ENCODE data around the gene POLR1H.
A peak's percentile ranks its signal among the peaks of the same experiment; 100 is the strongest.

Gene POLR1H

DNA sequence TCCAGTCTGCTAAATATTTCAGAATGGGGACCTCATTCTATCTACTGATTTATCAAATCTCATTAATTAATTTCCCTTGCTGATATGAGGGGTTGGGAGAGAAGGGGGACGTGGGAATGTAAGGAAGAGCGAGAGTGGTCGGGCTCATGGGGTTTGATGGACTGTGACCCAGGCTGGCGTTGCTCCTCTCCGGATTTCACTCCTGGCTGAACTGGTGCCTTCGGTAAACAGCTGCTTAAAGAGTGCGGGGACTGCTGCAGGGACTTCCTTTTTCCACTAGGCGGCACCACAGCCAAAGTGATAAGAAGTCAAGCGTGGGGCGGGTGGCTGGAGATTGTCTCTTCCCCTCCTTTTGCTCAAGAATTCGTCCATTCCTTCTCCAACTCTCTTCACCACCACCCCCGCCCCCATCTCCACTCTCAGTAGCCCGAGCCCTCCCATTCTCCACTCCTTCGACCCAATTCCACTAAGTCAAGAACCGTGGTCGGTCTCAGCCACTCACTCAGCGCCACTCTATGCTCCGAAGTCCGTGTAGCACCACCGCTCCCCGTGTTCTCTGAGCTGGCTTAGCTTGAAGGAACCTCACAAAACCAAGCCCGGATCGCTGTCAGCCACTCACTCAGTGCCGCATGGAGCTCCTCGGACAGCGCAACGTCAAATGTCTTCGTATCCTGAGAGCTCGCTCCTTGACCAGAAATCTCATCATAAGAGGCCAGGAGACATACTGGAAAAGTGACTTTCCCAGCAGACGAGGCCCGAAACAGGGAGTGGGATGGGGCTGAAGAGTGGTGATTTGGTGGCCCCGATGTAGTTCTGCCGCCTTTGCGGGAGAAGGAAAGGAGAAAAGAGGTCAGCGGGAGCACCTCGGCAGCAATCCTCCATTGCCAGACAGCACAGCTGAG, 42.2 kb downstream of the POLR1H start:
- H3K27ac ChIP-seq (ENCODE audit: low read length), result no peak overlapping the region
- no peaks in the 10 kb centered on the region for H3K79me2 ChIP-seq (ENCODE audit: low read length)
- peak overlapping the region; percentile 51 for H2AFZ ChIP-seq (ENCODE audit: low read depth, low read length)
- H3K9me3 ChIP-seq (ENCODE audit: insufficient read depth, low read length), result no peaks in the 10 kb centered on the region
- H3K27me3 ChIP-seq (ENCODE audit: low read depth, low read length), result peaks cover 22% of the 10 kb centered on the region
- peaks cover 21% of the 10 kb centered on the region for H3K4me1 ChIP-seq (ENCODE audit: low read length)
- no peaks in the 10 kb centered on the region for H3K36me3 ChIP-seq (replicated peaks; ENCODE audit: low read depth, low read length)
- H3K9ac ChIP-seq (ENCODE audit: low read length), result no peak overlapping the region
- H3K4me3 ChIP-seq (ENCODE audit: low read length), result peak overlapping the region; percentile 82
- no peaks in the 10 kb centered on the region for H4K20me1 ChIP-seq (ENCODE audit: insufficient read depth, low read length)
- TF ChIP-seq EZH2phosphoT487 (IDR thresholded peaks at IDR 0.05; ENCODE audit: low read depth), result no peak
- TF ChIP-seq, protein P1, sequence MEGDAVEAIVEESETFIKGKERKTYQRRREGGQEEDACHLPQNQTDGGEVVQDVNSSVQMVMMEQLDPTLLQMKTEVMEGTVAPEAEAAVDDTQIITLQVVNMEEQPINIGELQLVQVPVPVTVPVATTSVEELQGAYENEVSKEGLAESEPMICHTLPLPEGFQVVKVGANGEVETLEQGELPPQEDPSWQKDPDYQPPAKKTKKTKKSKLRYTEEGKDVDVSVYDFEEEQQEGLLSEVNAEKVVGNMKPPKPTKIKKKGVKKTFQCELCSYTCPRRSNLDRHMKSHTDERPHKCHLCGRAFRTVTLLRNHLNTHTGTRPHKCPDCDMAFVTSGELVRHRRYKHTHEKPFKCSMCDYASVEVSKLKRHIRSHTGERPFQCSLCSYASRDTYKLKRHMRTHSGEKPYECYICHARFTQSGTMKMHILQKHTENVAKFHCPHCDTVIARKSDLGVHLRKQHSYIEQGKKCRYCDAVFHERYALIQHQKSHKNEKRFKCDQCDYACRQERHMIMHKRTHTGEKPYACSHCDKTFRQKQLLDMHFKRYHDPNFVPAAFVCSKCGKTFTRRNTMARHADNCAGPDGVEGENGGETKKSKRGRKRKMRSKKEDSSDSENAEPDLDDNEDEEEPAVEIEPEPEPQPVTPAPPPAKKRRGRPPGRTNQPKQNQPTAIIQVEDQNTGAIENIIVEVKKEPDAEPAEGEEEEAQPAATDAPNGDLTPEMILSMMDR (IDR thresholded peaks at IDR 0.05; ENCODE audit: low read depth, low read length), result peak; percentile 67
- peak overlapping the region; percentile 98 for H3K4me2 ChIP-seq (ENCODE audit: low read length)

DNA sequence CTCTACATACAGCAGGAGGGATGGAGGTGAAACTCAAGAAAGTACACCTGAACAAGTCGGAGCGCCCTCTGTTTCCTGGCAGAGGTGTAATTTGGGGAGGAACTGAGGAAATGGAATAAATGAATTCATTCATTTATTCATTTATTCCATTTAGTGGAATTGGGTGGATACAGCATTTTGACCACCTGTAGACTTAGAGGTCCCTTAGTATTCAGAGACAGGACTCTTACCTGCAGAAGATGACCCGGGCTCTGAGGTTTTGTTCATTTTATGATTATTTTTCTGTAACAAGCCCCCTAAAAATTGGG, 42.8 kb downstream of the POLR1H start:
- Histone ChIP-seq H3K36me3 (replicated peaks; ENCODE audit: low read depth, low read length) (no peaks in the 10 kb centered on the region), H3K79me2 (ENCODE audit: low read length) (no peaks in the 10 kb centered on the region), H3K4me3 (ENCODE audit: low read length) (no peak overlapping the region), H3K9me3 (ENCODE audit: insufficient read depth, low read length) (no peaks in the 10 kb centered on the region), H3K4me2 (ENCODE audit: low read length) (no peak overlapping the region), H3K9ac (ENCODE audit: low read length) (no peak overlapping the region), H3K27ac (ENCODE audit: low read length) (no peak overlapping the region), H3K4me1 (ENCODE audit: low read length) (peaks cover 26% of the 10 kb centered on the region), H4K20me1 (ENCODE audit: insufficient read depth, low read length) (no peaks in the 10 kb centered on the region), H3K27me3 (ENCODE audit: low read depth, low read length) (peaks cover 22% of the 10 kb centered on the region), H2AFZ (ENCODE audit: low read depth, low read length) (no peak overlapping the region)
- TF ChIP-seq EZH2phosphoT487 (IDR thresholded peaks at IDR 0.05; ENCODE audit: low read depth), result no peak
- TF ChIP-seq, protein P1 (IDR thresholded peaks at IDR 0.05; ENCODE audit: low read depth, low read length), result no peak

DNA sequence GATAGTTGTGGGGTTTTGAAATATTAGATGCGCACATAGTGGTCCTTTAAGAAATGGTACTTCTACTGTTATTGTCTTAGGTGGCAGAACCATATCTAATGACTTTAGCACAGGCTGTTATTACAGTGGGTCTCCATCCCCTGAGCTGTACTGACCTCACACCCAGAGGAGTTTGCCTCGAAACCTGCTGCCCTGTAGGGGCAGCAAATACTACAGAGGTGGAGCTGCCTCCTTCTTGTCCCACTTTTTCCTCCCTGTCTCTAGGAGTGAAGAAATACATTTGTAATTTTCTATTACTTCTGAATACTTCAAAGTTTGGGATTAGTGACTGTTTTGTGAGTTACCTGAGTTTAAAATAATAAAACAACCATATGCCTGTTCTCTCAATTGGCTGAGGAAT, 43.6 kb downstream of the POLR1H start:
- Histone ChIP-seq H3K79me2 (ENCODE audit: low read length) (no peaks in the 10 kb centered on the region), H3K27ac (ENCODE audit: low read length) (no peak overlapping the region), H3K4me3 (ENCODE audit: low read length) (no peak overlapping the region), H4K20me1 (ENCODE audit: insufficient read depth, low read length) (no peaks in the 10 kb centered on the region), H3K4me1 (ENCODE audit: low read length) (peaks cover 31% of the 10 kb centered on the region), H3K27me3 (ENCODE audit: low read depth, low read length) (peaks cover 18% of the 10 kb centered on the region), H2AFZ (ENCODE audit: low read depth, low read length) (no peak overlapping the region), H3K36me3 (replicated peaks; ENCODE audit: low read depth, low read length) (no peaks in the 10 kb centered on the region), H3K4me2 (ENCODE audit: low read length) (no peak overlapping the region), H3K9ac (ENCODE audit: low read length) (no peak overlapping the region), H3K9me3 (ENCODE audit: insufficient read depth, low read length) (no peaks in the 10 kb centered on the region)
- TF ChIP-seq, protein P1 (IDR thresholded peaks at IDR 0.05; ENCODE audit: low read depth, low read length), result no peak

DNA sequence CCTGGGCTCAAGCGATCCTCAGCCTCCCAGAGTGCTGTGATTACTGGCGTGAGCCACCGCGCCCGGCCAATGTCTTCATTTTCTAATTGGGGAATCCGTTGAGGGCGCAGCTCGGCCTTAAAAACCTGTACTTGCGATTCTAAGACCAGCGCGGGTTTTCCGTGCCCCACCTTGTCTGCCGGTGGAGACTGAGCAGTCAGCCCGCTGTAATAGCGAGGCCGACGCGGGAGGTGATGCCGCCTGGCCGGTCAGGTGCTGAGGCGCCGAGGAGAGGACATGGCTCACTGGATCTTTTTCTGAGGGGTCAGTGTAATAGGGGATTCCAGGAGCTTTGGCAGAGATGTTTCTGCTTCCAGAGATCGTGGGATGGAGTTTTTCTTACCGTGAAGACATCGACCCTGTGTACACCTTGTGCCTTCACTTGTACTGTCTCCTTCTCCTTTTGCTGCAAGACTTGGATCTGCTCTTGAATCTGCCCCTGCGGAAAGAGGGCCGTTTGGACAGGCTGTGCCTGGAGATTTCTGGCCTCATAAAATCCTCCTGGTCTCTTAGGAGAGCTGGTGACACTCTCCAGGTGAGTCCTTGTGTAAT, 50.3 kb downstream of the POLR1H start:
- TF ChIP-seq, protein P1 (IDR thresholded peaks at IDR 0.05; ENCODE audit: low read depth, low read length), result no peak
- no peak for TF ChIP-seq EZH2phosphoT487 (IDR thresholded peaks at IDR 0.05; ENCODE audit: low read depth)
- Histone ChIP-seq H3K4me1 (ENCODE audit: low read length) (peaks cover 60% of the 10 kb centered on the region), H3K9ac (ENCODE audit: low read length) (no peak overlapping the region), H2AFZ (ENCODE audit: low read depth, low read length) (no peak overlapping the region), H3K9me3 (ENCODE audit: insufficient read depth, low read length) (no peaks in the 10 kb centered on the region), H4K20me1 (ENCODE audit: insufficient read depth, low read length) (no peaks in the 10 kb centered on the region), H3K27ac (ENCODE audit: low read length) (no peak overlapping the region), H3K4me2 (ENCODE audit: low read length) (peak overlapping the region; percentile 66; the same call in 1 of the 2 replicates), H3K36me3 (replicated peaks; ENCODE audit: low read depth, low read length) (no peaks in the 10 kb centered on the region), H3K27me3 (ENCODE audit: low read depth, low read length) (no peaks in the 10 kb centered on the region), H3K79me2 (ENCODE audit: low read length) (no peaks in the 10 kb centered on the region), H3K4me3 (ENCODE audit: low read length) (no peak overlapping the region)
